DMS 273 treated with DMSO at 0.1 percent for 48 hours (cell line): Measurements from ENCODE around the gene OGDH.

Source experiments
- DNase-seq: peaks from one replicate; lab custom pipeline; 2025; lab: John Stamatoyannopoulos, UW

The OGDH gene

GRCh38 chr7:44618753-44619152 lies 12.3 kb downstream of the OGDH start:
- no peak for DNase-seq

- DNase-seq, result no peak
Observed at GRCh38 chr7:44621034-44621749, 14.8 kb downstream of the OGDH start.

- no peak for DNase-seq
Observed at GRCh38 chr7:44621750-44622103, 15.3 kb downstream of the OGDH start.

GRCh38 chr7:44622342-44623151 lies 16.1 kb downstream of the OGDH start:
- DNase-seq, result no peak

- no peak for DNase-seq
Observed at GRCh38 chr7:44624318-44624717, 17.9 kb downstream of the OGDH start.

GRCh38 chr7:44625526-44626471 lies 19.4 kb downstream of the OGDH start:
- no peak for DNase-seq

- DNase-seq, result no peak
Observed at GRCh38 chr7:44626620-44627019, 20.2 kb downstream of the OGDH start.

- no peak for DNase-seq
Observed at GRCh38 chr7:44629829-44630522, 23.5 kb downstream of the OGDH start.

- no peak for DNase-seq
Observed at GRCh38 chr7:44630792-44631457, 24.5 kb downstream of the OGDH start.

- DNase-seq, result no peak
Observed at GRCh38 chr7:44631458-44632115, 25.2 kb downstream of the OGDH start.

GRCh38 chr7:44632196-44632595 lies 25.8 kb downstream of the OGDH start:
- DNase-seq, result no peak

- DNase-seq, result no peak
Observed at GRCh38 chr7:44633254-44634186, 27.1 kb downstream of the OGDH start.

- DNase-seq, result no peak
Observed at GRCh38 chr7:44634187-44634838, 27.9 kb downstream of the OGDH start.

- no peak for DNase-seq
Observed at GRCh38 chr7:44634839-44635591, 28.6 kb downstream of the OGDH start.

- DNase-seq, result no peak
Observed at GRCh38 chr7:44636041-44636584, 29.7 kb downstream of the OGDH start.

- DNase-seq, result no peak
Observed at GRCh38 chr7:44636926-44637325, 30.5 kb downstream of the OGDH start.

- no peak for DNase-seq
Observed at GRCh38 chr7:44637788-44638594, 31.6 kb downstream of the OGDH start.
